ENCODE data around the gene CAMK2A. TPM values are rescaled to one million over a fixed set of nuclear protein-coding genes. Genes with fewer than 3 reads are reported as not detected.

Gene CAMK2A
- total RNA-seq, 1 donor from 2014 or later, result not detected

DNA sequence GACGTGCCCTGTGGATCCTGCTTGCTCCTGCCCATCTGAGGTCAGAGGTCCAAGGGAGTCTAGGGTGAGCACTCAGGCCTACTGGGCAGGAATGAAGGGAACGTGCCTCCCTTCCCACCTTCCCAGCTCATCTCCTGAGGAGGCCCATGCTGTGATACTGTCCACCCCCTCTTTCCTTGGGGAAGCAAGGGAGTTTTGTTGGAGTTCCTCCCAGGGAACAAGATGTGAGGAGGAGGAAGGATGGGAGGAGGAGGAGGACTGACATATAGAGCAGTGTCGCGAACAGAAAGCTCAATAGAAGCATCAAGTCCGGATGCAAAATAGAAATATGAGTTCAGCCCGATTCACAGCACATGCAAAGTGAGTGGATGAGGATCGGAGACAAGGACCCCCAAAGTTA is 58.7 kb downstream of the CAMK2A start:
- Mint-ChIP-seq H3K27ac (ENCODE audit: unreplicated experiment) (no peak overlapping the region), H3K36me3 (ENCODE audit: unreplicated experiment) (no peaks in the 10 kb centered on the region), H3K4me1 (ENCODE audit: unreplicated experiment) (peaks cover 12% of the 10 kb centered on the region), H3K4me3 (ENCODE audit: unreplicated experiment) (no peak overlapping the region), H3K9me3 (ENCODE audit: unreplicated experiment) (no peaks in the 10 kb centered on the region), H3K27me3 (ENCODE audit: unreplicated experiment) (no peaks in the 10 kb centered on the region)
- TF ChIP-seq, protein P1, sequence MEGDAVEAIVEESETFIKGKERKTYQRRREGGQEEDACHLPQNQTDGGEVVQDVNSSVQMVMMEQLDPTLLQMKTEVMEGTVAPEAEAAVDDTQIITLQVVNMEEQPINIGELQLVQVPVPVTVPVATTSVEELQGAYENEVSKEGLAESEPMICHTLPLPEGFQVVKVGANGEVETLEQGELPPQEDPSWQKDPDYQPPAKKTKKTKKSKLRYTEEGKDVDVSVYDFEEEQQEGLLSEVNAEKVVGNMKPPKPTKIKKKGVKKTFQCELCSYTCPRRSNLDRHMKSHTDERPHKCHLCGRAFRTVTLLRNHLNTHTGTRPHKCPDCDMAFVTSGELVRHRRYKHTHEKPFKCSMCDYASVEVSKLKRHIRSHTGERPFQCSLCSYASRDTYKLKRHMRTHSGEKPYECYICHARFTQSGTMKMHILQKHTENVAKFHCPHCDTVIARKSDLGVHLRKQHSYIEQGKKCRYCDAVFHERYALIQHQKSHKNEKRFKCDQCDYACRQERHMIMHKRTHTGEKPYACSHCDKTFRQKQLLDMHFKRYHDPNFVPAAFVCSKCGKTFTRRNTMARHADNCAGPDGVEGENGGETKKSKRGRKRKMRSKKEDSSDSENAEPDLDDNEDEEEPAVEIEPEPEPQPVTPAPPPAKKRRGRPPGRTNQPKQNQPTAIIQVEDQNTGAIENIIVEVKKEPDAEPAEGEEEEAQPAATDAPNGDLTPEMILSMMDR (IDR thresholded peaks at IDR 0.05), result no peak
- no peak for DNase-seq (ENCODE audit: extremely low spot score, unreplicated experiment)

DNA sequence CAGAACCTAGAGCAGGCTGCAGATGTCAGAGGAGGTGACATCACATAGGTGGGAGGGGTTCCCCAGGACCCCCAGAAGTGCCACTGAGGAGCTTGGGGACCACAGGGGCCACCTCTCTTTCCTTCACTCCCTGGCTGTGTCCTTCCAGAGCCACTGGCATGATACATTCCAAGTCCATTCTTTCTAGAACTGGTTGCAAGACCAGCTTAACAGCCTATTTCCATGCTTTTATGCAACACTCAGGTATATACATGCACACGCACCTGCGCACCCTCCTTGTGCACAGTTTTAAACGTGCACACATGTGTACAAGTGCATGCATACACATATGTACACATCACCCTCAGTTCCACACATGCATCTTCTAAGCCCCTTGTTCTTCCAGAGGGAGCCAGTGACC is 60.0 kb downstream of the CAMK2A start:
- Mint-ChIP-seq H3K27ac (ENCODE audit: unreplicated experiment) (no peak overlapping the region), H3K27me3 (ENCODE audit: unreplicated experiment) (no peaks in the 10 kb centered on the region), H3K36me3 (ENCODE audit: unreplicated experiment) (no peaks in the 10 kb centered on the region), H3K9me3 (ENCODE audit: unreplicated experiment) (no peaks in the 10 kb centered on the region), H3K4me1 (ENCODE audit: unreplicated experiment) (peaks cover 8% of the 10 kb centered on the region), H3K4me3 (ENCODE audit: unreplicated experiment) (no peak overlapping the region)
- TF ChIP-seq, protein P1 (IDR thresholded peaks at IDR 0.05), result no peak
- DNase-seq (ENCODE audit: extremely low spot score, unreplicated experiment), result no peak

- no peaks in the 10 kb centered on the region for H3K9me3 Mint-ChIP-seq (ENCODE audit: unreplicated experiment)
- H3K4me3 Mint-ChIP-seq (ENCODE audit: unreplicated experiment), result no peak overlapping the region
Observed at GRCh38 chr5:150227606-150228273, 61.8 kb downstream of the CAMK2A start.

GRCh38 chr5:150227036-150227435 is 62.5 kb downstream of the CAMK2A start:
- Mint-ChIP-seq H3K27me3 (ENCODE audit: unreplicated experiment) (no peaks in the 10 kb centered on the region), H3K36me3 (ENCODE audit: unreplicated experiment) (no peaks in the 10 kb centered on the region), H3K4me3 (ENCODE audit: unreplicated experiment) (no peak overlapping the region), H3K4me1 (ENCODE audit: unreplicated experiment) (peaks cover 8% of the 10 kb centered on the region), H3K9me3 (ENCODE audit: unreplicated experiment) (no peaks in the 10 kb centered on the region), H3K27ac (ENCODE audit: unreplicated experiment) (no peak overlapping the region)
- TF ChIP-seq, protein P1 (IDR thresholded peaks at IDR 0.05), result no peak
- no peak for DNase-seq (ENCODE audit: extremely low spot score, unreplicated experiment)

More at GRCh38 chr5:150227606-150228273, 61.8 kb downstream of the CAMK2A start:
- H3K27ac Mint-ChIP-seq (ENCODE audit: unreplicated experiment), result no peak overlapping the region
- H3K36me3 Mint-ChIP-seq (ENCODE audit: unreplicated experiment), result no peaks in the 10 kb centered on the region
- TF ChIP-seq, protein P1 (IDR thresholded peaks at IDR 0.05), result no peak
- no peak for DNase-seq (ENCODE audit: extremely low spot score, unreplicated experiment)
- H3K4me1 Mint-ChIP-seq (ENCODE audit: unreplicated experiment), result peaks cover 8% of the 10 kb centered on the region
- H3K27me3 Mint-ChIP-seq (ENCODE audit: unreplicated experiment), result no peaks in the 10 kb centered on the region

DNA sequence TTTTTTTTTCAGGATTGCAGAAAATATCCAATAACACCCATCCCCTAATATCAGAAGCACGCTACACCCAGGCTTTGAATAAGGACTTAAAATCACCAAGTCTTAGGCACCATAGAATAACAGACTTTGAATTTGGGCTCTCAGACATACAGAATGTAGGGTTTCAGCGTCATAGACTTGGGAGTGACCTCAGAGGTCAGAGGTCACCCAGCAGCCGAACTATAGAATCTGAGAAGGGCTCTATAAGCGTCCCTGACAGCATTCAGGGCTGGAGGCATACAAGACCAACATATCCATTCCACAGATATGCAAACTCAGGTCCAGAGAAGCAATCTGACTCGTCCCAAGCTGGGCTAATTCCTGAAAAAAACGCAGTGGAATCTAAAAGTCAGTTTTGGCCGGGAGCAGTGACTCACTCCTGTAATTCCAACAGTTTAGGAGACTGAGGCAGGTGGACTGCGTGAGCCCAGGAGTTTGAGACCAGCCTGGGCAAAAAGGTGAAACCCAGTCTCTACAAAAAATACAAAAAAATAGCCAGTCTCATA is 65.0 kb downstream of the CAMK2A start:
- TF ChIP-seq, protein P1 (IDR thresholded peaks at IDR 0.05), result no peak
- Mint-ChIP-seq H3K27me3 (ENCODE audit: unreplicated experiment) (no peaks in the 10 kb centered on the region), H3K36me3 (ENCODE audit: unreplicated experiment) (no peaks in the 10 kb centered on the region), H3K4me1 (ENCODE audit: unreplicated experiment) (peaks cover 8% of the 10 kb centered on the region), H3K27ac (ENCODE audit: unreplicated experiment) (no peak overlapping the region), H3K9me3 (ENCODE audit: unreplicated experiment) (no peaks in the 10 kb centered on the region), H3K4me3 (ENCODE audit: unreplicated experiment) (no peak overlapping the region)
- DNase-seq (ENCODE audit: extremely low spot score, unreplicated experiment), result no peak

All from osteocyte (in vitro differentiated cells).